Activated naive CD4-positive, alpha-beta T cell treated with anti-CD3 and anti-CD28 coated beads, Interleukin-2, amount 10 ng/mL, durations not matched to agents 7 days and 5 days (primary cell): Measurements from ENCODE around the gene ARSG.
A peak's percentile ranks its signal among the peaks of the same experiment; 100 is the strongest.

Source experiments
- CTCF ChIA-PET: fragments of 350-600 bp; sonication (Branson Sonifier 250); formaldehyde crosslinking; loops from one replicate; lab custom pipeline; 2021; ENCODE audit warnings: antibody characterized with exemption; lab: Charles Lee
- DNase-seq: peaks from one replicate; pipeline ENCODE4 v3.0.0-alpha.2; 2020
- H3K27ac Mint-ChIP-seq: one replicate; pipeline ENCODE4 v1.8.0; 2021; ENCODE audit warnings: mild to moderate bottlenecking, moderate library complexity, mixed read lengths
- H3K27me3 Mint-ChIP-seq: one replicate; pipeline ENCODE4 v1.8.0; 2021; ENCODE audit warnings: mild to moderate bottlenecking, mixed read lengths
- H3K36me3 Mint-ChIP-seq: one replicate; pipeline ENCODE4 v1.8.0; 2021; ENCODE audit warnings: mixed read lengths
- H3K4me1 Mint-ChIP-seq: one replicate; pipeline ENCODE4 v1.8.0; 2021; ENCODE audit warnings: mixed read lengths
- H3K4me3 Mint-ChIP-seq: one replicate; pipeline ENCODE4 v1.8.0; 2021; ENCODE audit warnings: mild to moderate bottlenecking, moderate library complexity, mixed read lengths
- H3K9me3 Mint-ChIP-seq: one replicate; pipeline ENCODE4 v1.8.0; 2021; ENCODE audit warnings: mixed read lengths

The ARSG gene

DNA sequence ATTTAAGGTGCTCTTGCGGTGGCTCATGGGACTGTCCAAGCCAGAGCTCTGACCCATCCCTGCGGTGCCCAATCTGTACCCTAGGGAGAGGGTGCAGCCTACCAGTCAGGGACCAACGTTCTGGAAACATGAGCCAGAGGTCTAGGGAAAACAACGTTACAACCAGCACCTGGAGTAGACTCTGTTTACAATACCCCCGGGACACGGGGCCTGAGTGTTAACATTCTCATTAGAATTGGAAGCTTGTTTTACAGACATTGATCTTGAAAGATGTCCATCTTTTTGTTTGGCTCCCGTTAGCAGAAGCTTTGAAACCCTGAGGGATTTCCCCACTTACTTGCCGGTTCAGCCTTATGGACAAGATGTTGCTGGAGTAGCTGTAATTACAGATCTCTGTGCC lies 159.1 kb downstream of the ARSG start:
- Mint-ChIP-seq H3K36me3 (peaks cover 61% of the 10 kb centered on the region), H3K4me1 (peaks cover 31% of the 10 kb centered on the region), H3K9me3 (no peaks in the 10 kb centered on the region), H3K4me3 (no peak overlapping the region), H3K27ac (no peak overlapping the region), H3K27me3 (no peaks in the 10 kb centered on the region)
- CTCF ChIA-PET, result no interaction called here
- DNase-seq, result no peak

DNA sequence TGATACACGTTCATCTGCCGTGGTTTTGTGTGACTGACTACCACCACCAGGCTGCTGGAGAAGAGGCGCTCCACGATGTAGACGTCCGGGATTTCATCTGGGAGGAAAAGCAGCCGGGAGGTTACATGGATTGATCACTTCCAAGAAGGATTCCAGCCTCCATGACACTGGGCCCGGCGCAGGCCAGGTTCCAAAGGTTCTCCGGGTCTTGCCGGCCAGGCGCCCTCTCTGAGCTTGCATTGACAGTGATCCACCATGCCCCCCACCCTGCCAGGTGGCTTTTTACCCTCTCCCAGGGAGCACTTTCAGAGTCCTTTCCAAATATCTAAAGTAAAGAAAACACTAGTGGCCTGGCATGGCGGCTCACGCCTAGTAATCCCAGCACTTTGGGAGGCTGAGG lies 159.5 kb downstream of the ARSG start:
- H3K27me3 Mint-ChIP-seq, result no peaks in the 10 kb centered on the region
- H3K36me3 Mint-ChIP-seq, result peaks cover 58% of the 10 kb centered on the region
- no peaks in the 10 kb centered on the region for H3K9me3 Mint-ChIP-seq
- peaks cover 33% of the 10 kb centered on the region for H3K4me1 Mint-ChIP-seq
- DNase-seq, result no peak
- no peak overlapping the region for H3K4me3 Mint-ChIP-seq
- CTCF ChIA-PET, result no interaction called here
- H3K27ac Mint-ChIP-seq, result no peak overlapping the region

DNA sequence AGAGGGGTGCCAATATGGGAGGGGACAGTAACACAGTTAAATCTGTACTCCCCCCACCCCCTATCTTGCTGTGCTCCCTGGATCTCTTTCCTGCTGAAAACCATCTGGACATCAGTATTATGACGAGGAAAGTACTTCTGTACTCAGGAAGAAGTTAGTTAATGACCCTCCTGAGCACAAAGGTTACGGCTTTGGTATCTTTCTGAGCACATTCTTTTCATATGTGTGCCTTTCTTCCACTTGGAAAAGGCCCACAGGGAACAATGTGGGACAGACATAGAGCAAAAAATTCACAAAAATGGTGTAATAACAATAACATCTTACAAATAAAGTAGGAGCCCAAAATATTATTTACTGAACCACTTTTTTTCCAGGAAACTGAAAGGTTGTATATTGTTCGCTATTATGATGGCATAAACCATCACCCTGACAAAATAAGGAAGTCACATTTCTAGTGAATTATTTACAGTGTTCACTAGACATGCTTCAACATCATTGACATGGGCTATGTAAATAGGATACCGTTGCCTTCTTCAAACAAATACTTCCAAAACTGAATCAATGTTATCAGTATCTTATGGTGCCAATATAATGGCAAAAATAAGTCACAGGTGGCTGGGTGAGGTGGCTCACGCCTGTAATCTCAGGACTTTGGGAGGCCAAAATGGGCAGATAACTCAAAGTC lies 160.5 kb downstream of the ARSG start:
- no peak overlapping the region for H3K4me3 Mint-ChIP-seq
- H3K36me3 Mint-ChIP-seq, result peaks cover 57% of the 10 kb centered on the region
- H3K27ac Mint-ChIP-seq, result no peak overlapping the region
- H3K4me1 Mint-ChIP-seq, result peaks cover 36% of the 10 kb centered on the region
- CTCF ChIA-PET, result no interaction called here
- no peaks in the 10 kb centered on the region for H3K9me3 Mint-ChIP-seq
- DNase-seq, result no peak
- H3K27me3 Mint-ChIP-seq, result no peaks in the 10 kb centered on the region

DNA sequence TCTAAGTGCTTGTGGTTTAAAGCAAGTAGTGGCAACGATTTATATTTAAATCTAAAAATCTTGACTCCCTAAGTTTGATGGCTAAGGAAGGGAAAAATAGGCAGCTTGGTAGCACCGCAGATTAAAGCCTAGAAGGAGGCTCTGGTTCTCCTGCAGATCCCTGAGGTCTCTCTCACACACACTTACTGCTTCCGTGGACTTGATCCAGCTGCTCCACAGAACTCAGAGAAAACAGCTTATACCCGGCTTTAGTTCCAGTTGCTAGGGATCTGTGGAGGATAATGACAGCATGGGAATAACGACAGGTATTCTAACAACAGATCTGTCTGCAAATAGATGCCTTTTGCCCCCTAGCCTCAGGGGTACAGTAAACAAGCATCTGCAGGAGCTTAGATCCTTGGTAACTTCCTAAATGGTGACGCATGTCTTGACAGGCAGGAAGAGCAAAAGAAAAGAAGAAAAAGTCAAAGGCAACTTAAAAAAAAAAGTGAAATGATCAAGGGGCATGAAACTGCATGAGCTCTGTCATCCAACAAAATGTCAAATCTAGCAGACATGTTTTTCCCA lies 161.5 kb downstream of the ARSG start:
- H3K4me3 Mint-ChIP-seq, result no peak overlapping the region
- H3K27ac Mint-ChIP-seq, result no peak overlapping the region
- peaks cover 1% of the 10 kb centered on the region for H3K27me3 Mint-ChIP-seq
- peaks cover 54% of the 10 kb centered on the region for H3K36me3 Mint-ChIP-seq
- DNase-seq, result no peak
- H3K4me1 Mint-ChIP-seq, result peaks cover 39% of the 10 kb centered on the region
- CTCF ChIA-PET, result interaction anchor here (0.6 to 0.9 kb wide), 2 partner anchors 15 to 122 kb away, joined by 3 to 5 read pairs; no protein-coding TSS in a partner anchor
- H3K9me3 Mint-ChIP-seq, result no peaks in the 10 kb centered on the region

DNA sequence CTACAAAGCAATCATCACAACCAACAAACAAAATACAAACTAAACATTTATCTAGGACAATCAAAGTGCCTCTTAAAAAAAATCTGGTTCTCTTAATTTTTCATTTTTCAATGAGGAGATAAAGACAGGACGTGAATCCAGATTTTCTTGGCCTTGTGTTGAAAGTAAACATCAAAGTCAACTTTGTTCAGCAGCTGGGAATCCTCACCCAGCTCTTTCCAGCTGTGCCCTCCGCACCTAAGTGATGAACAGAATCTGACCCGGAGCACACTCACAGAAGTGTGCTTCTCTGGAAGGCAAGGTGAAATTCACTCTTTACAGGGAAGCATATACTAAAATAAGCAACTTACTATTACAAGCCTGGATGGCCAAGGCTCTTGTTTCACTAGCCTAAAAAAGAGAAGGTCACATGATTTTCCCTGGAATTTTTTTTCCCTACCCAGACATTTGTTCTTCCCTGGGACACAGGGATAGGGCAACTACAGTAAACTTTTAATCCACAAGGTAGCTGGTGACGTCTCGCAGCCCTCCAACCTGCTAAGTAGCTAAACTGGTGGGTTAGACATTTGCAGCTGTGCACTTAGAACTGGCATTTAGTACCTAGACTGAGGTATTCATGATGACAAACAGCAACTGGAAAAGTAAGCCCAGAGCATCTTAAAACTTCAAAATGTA lies 162.8 kb downstream of the ARSG start:
- no peak for DNase-seq
- Mint-ChIP-seq H3K27me3 (peaks cover 4% of the 10 kb centered on the region), H3K36me3 (peaks cover 43% of the 10 kb centered on the region), H3K9me3 (no peaks in the 10 kb centered on the region), H3K4me3 (no peak overlapping the region), H3K27ac (no peak overlapping the region), H3K4me1 (peaks cover 47% of the 10 kb centered on the region)
- CTCF ChIA-PET, result interaction anchor here (0.9 kb wide), 1 partner anchor 9 kb away, joined by 5 read pairs; no protein-coding TSS in a partner anchor

DNA sequence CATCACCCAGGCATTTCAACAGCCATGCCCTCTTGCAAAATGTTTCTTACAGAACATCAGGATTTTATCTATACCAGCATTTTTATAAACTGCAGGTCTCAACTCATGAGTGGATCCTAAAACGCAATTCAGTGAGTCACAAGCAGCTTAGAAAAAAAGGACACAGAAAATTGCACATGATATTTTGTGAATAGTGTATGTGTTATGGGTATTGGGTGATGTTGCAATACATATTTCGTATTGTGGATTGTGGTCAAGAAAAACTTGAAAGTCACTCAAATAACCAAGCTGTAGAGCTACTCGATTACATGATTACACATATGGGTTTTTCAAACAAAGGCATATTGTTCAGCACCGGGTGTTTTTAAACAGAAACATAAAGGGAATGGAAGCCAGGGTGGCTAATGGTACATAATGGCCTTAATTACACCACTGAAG lies 164.6 kb downstream of the ARSG start:
- CTCF ChIA-PET, result interaction anchor here (14.2 kb wide), 1 partner anchor 17 kb away, joined by 192 read pairs; no protein-coding TSS in a partner anchor
- DNase-seq, result no peak
- Mint-ChIP-seq H3K9me3 (no peaks in the 10 kb centered on the region), H3K27me3 (peaks cover 4% of the 10 kb centered on the region), H3K36me3 (peaks cover 30% of the 10 kb centered on the region), H3K27ac (no peak overlapping the region), H3K4me1 (peaks cover 64% of the 10 kb centered on the region), H3K4me3 (peak overlapping the region; percentile 96)

DNA sequence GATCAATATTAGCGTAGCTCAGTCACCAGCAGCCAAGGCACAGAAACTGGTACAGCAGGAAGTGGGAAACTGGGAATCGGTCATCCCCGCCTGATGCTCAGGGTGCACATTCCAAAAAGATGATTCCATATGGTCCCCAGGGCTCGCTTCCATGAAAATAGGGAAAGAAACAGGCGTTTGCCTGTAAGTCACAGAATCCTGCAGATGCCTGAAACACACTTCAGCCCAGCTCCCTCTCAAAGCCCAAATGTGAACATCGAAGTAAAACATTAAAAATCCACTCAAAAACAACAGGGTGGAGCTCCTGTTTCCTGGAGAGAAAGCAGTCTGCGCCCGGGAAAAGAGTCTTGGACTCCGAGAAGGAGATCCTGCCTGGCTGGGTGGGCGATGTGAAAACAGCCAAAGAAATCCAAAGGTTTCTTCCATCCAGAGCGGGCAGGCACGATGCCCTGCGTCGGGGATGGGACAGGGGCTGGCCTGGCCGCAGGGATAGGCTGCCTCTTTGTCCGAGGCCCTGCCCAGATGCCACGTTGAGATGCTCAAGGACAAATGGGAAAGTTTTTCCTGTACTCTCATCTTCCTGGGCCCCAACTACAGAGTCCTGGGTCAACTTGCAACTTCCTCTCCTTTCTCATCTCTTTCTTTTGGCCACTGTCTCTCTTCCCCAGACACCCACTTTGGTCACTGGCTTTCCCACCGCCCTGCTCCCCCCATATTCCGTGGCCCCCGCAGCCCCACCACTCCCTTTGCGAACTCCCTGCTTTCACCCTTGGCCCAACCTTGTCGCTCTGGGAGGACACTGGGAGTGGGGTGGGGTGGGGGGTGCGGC lies 165.3 kb downstream of the ARSG start:
- Mint-ChIP-seq H3K4me1 (peaks cover 70% of the 10 kb centered on the region), H3K27ac (peak overlapping the region; percentile 85), H3K4me3 (peak overlapping the region; percentile 96)

DNA sequence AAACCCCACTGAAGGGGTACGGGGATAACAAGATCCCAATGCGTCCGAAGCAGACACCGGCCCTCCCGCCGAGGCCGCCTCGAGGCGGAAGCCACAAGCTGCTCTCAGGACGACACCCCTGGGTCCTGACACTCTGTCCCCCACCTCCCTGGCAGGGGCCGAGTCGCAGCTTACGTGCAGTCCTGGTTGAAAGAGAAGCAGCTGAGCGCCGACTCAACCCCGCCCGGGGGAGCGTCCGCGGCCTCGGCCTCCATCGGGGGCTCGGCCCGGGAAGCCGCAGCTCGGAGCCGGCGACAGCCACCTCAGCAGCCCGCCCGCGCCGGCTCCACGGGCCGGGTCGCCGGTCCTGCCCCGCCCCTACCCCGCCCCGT lies 165.9 kb downstream of the ARSG start, which contains the start of gene WIPI1:
TSS of gene WIPI1 (minus strand) at position 329 of the 371 bp plus-strand sequence. CDS start at position 254, 75 bp downstream.
- peak; percentile 72 for DNase-seq
- peaks cover 4% of the 10 kb centered on the region for H3K27me3 Mint-ChIP-seq
- H3K9me3 Mint-ChIP-seq, result no peaks in the 10 kb centered on the region
- H3K4me1 Mint-ChIP-seq, result peaks cover 76% of the 10 kb centered on the region
- H3K4me3 Mint-ChIP-seq, result peak within 1 kb of the TSS; percentile 96
- H3K36me3 Mint-ChIP-seq, result peaks cover 21% of the 10 kb centered on the region
- H3K27ac Mint-ChIP-seq, result peak within 1 kb of the TSS; percentile 86
- CTCF ChIA-PET, result interaction anchor here (1.2 to 14.2 kb wide), 4 partner anchors 19 to 283 kb away, joined by 3 to 192 read pairs (median 4); no protein-coding TSS in a partner anchor

More for the DNA sequence above, 165.3 kb downstream of the ARSG start:
- Mint-ChIP-seq H3K27me3 (peaks cover 4% of the 10 kb centered on the region), H3K36me3 (peaks cover 25% of the 10 kb centered on the region), H3K9me3 (no peaks in the 10 kb centered on the region)
- DNase-seq, result no peak
- CTCF ChIA-PET, result interaction anchor here (0.6 to 14.2 kb wide), 4 partner anchors 18 to 283 kb away, joined by 3 to 192 read pairs (median 3); no protein-coding TSS in a partner anchor

DNA sequence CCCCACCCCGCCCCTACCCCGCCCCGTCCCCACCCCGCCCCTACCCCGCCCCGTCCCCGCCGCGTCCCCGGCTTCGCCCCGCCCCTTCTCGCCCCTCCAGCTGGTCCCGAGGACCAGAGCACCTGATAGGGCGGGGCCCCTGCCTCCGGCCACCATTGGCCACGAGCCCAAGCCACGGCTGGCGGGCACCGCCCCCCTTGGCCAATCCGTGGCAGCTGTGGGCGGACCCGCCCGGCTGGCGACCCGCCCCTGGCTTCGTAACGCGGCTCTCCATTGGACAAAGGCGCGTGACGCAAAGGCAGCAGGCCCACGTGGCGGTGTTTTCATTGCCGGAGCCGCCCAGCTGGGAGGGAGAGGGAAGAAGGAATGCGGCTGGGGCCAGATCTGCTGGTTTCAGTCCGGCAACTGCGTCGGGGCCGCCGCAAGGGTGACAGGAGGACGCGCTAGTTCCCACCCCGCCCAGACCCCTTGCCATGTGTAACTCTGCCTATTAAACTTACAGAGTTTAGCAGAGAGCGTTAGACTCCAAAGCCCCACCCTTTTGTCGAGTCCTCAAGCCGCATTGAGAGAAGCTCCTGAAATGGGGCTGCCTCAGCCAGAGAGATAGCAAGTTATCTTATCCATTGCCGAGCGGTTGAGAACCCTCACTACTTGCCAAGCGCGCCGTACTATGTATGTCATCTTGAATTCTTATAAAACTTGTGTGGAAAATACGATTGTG lies 166.4 kb downstream of the ARSG start:
- CTCF ChIA-PET, result interaction anchor here (0.6 to 14.2 kb wide), 9 partner anchors 8 to 489 kb away, joined by 3 to 192 read pairs (median 3); no protein-coding TSS in a partner anchor
- H3K27me3 Mint-ChIP-seq, result peaks cover 4% of the 10 kb centered on the region
- H3K4me3 Mint-ChIP-seq, result peak overlapping the region; percentile 77
- no peaks in the 10 kb centered on the region for H3K9me3 Mint-ChIP-seq
- H3K4me1 Mint-ChIP-seq, result peaks cover 81% of the 10 kb centered on the region
- H3K27ac Mint-ChIP-seq, result peak overlapping the region; percentile 86
- DNase-seq, result peak; percentile 98
- peaks cover 19% of the 10 kb centered on the region for H3K36me3 Mint-ChIP-seq

DNA sequence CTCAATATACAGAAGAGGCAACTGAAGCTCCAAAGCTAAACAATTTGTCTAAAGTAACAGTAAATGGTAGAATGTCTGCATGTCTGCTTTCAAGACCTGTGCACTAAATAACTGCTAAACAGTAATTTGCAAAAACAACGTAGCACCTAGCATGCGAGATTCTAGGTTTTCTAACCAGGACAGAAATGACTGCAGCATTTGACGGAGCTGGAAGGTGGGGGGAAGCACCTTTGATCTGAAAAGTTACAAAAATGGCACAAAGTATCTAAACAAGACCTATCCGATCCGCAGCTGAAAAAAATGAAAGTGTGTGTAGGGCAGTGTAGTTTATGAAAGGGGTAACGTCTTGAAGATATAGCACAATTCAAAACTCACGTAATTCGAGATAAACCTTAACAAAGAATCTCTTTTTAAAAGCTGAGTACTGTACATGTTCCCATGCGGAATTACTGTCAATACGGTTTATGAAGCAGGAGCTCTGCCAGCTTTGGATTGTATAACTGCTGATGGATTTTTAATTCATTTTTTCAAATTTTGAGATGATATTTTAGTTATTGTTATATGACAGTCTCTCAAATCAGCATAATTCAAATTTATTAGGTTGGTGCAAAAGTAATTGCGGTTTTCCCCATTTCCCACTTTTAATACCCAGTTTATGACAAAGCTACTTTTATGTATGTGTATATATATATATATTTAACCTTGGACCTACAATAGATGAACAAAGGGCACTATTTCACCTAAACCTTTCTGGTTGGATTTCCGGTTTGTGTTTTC lies 167.2 kb downstream of the ARSG start:
- Mint-ChIP-seq H3K9me3 (no peaks in the 10 kb centered on the region), H3K36me3 (peaks cover 15% of the 10 kb centered on the region), H3K4me1 (peaks cover 84% of the 10 kb centered on the region), H3K27ac (peak overlapping the region; percentile 86), H3K4me3 (peak overlapping the region; percentile 77), H3K27me3 (peaks cover 4% of the 10 kb centered on the region)
- DNase-seq, result no peak
- CTCF ChIA-PET, result interaction anchor here (0.6 to 14.2 kb wide), 8 partner anchors 7 to 490 kb away, joined by 3 to 192 read pairs (median 3); no protein-coding TSS in a partner anchor

DNA sequence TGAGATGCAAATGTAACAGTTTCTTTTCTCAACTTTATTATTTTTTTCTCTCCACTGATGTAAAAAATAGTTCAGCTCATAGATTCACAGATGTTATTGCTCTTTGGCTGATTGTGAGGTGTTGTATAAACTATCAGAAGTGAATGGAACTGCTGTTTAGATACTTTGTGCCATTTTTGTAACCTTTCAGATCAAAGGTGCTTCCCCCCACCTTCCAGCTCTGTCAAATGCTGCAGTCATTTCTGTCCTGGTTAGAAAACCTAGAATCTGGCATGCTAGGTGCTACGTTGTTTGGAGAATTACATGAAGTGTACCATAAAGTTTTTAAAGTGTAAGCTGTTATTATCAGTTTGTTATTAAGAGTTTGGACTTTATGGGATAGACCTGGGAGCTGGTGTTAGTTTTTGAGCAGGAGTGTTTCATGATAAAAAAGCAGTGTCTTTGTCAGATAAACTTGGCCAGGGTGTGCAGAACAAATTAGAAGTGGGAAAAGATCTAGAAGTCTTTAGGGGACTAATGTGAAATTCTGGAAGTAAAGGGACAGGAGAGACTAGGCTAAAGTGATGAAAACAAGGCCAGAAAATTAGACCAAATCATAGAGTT lies 167.8 kb downstream of the ARSG start:
- Mint-ChIP-seq H3K9me3 (no peaks in the 10 kb centered on the region), H3K4me3 (peak overlapping the region; percentile 1), H3K4me1 (peaks cover 79% of the 10 kb centered on the region), H3K27ac (peak overlapping the region; percentile 77), H3K27me3 (peaks cover 4% of the 10 kb centered on the region), H3K36me3 (peaks cover 9% of the 10 kb centered on the region)
- CTCF ChIA-PET, result interaction anchor here (0.6 to 14.2 kb wide), 5 partner anchors 21 to 287 kb away, joined by 3 to 192 read pairs (median 3); no protein-coding TSS in a partner anchor
- DNase-seq, result no peak

DNA sequence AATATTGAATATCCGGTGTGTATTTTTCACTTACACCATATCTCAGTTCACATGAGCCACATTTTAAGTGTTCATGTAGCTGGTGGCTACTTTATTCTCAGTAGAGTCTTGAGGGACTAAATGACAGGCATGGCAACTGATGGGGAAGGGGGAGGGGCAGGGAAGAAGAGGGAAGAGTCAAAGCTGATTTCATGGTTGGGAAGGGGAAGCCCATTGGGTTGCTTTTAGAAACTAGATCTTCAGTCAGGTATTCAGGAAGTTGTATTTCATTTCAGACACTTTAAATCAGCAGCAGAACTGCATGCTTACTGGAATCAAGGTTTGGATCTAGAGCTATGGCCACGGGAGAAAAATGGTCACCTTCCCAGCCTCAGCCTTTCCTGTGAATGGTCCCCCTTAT lies 168.9 kb downstream of the ARSG start:
- no peak for DNase-seq
- CTCF ChIA-PET, result interaction anchor here (0.9 to 14.2 kb wide), 7 partner anchors 22 to 287 kb away, joined by 3 to 192 read pairs (median 4); no protein-coding TSS in a partner anchor
- Mint-ChIP-seq H3K4me1 (peaks cover 74% of the 10 kb centered on the region), H3K27ac (peak overlapping the region; percentile 96), H3K4me3 (peak overlapping the region; percentile 65), H3K36me3 (peaks cover 5% of the 10 kb centered on the region), H3K9me3 (no peaks in the 10 kb centered on the region), H3K27me3 (peaks cover 4% of the 10 kb centered on the region)
